ENCODE data around the gene RELA.

The RELA gene

DNA sequence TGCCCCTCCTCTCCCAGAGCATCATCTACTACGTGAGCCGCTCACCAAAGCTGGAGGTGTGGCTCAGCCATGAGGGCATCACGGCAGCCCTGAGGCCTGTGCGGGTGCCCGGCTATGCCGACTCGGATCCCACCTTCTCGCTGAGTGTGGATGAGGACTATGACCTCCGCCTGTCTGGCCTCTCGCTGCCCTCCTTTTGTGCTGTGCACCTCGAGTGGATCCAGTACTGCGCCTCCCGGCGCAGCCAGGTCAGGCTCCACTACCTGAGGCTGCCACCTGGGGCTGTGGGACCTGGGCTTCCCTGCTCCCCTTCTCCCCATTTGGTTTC is 28.6 kb downstream of the RELA start:
- no CpG with 5 or more reads among the region's 14 CpGs for WGBS (ENCODE audit: extremely low coverage, insufficient coverage, low lambda C conversion rate)
- no peak overlapping the region for H2BK120ac ChIP-seq (ENCODE audit: low read depth, low read length)
- DNase-seq: no peak
- no peak overlapping the region for H3K9ac ChIP-seq (ENCODE audit: low read length)
- no peak overlapping the region for H3K23ac ChIP-seq (ENCODE audit: low read length)
- peaks cover 22% of the 10 kb centered on the region for H3K36me3 ChIP-seq (ENCODE audit: control insufficient read depth, insufficient read depth, low read length)
- peaks cover 3% of the 10 kb centered on the region for H3K4me1 ChIP-seq (ENCODE audit: control insufficient read depth, low read depth, low read length)
- H3K27ac ChIP-seq (ENCODE audit: low read depth, low read length): no peak overlapping the region
- H3K4me2 ChIP-seq (ENCODE audit: low read length): no peak overlapping the region
- H3K4me3 ChIP-seq (ENCODE audit: low read length): no peak overlapping the region
- H3K18ac ChIP-seq (ENCODE audit: low read length): no peak overlapping the region
- no peak overlapping the region for H2BK15ac ChIP-seq (replicated peaks; ENCODE audit: low read depth)
- no peak overlapping the region for H3K56ac ChIP-seq (ENCODE audit: low read length)
- no peaks in the 10 kb centered on the region for H3K27me3 ChIP-seq (ENCODE audit: insufficient read depth, low read length, poor library complexity)
- H3K79me1 ChIP-seq (ENCODE audit: low read length): no peaks in the 10 kb centered on the region
- no peak overlapping the region for H2AK5ac ChIP-seq (ENCODE audit: low read length)
- no peak overlapping the region for H2BK5ac ChIP-seq (ENCODE audit: low read length)
- no peak overlapping the region for H3K4ac ChIP-seq (ENCODE audit: low read depth, low read length)
- H4K8ac ChIP-seq (ENCODE audit: low read depth, low read length): no peak overlapping the region
- H4K5ac ChIP-seq (ENCODE audit: low read length): no peak overlapping the region
- no peaks in the 10 kb centered on the region for H3K79me2 ChIP-seq (ENCODE audit: control insufficient read depth, insufficient read depth, low read length)

GRCh38 chr11:65633390-65634108 is 29.2 kb downstream of the RELA start:
- Histone ChIP-seq H2BK5ac (ENCODE audit: low read length) (no peak overlapping the region), H3K4me1 (ENCODE audit: control insufficient read depth, low read depth, low read length) (peaks cover 3% of the 10 kb centered on the region), H3K18ac (ENCODE audit: low read length) (no peak overlapping the region), H3K27ac (ENCODE audit: low read depth, low read length) (no peak overlapping the region), H2BK120ac (ENCODE audit: low read depth, low read length) (no peak overlapping the region), H2BK15ac (replicated peaks; ENCODE audit: low read depth) (no peak overlapping the region), H3K9ac (ENCODE audit: low read length) (no peak overlapping the region), H3K79me1 (ENCODE audit: low read length) (no peaks in the 10 kb centered on the region), H3K36me3 (ENCODE audit: control insufficient read depth, insufficient read depth, low read length) (peaks cover 25% of the 10 kb centered on the region), H3K27me3 (ENCODE audit: insufficient read depth, low read length, poor library complexity) (no peaks in the 10 kb centered on the region), H2AK5ac (ENCODE audit: low read length) (no peak overlapping the region), H3K4me3 (ENCODE audit: low read length) (no peak overlapping the region), H3K23ac (ENCODE audit: low read length) (no peak overlapping the region), H3K4me2 (ENCODE audit: low read length) (no peak overlapping the region), H3K79me2 (ENCODE audit: control insufficient read depth, insufficient read depth, low read length) (no peaks in the 10 kb centered on the region), H4K5ac (ENCODE audit: low read length) (no peak overlapping the region), H4K8ac (ENCODE audit: low read depth, low read length) (no peak overlapping the region), H3K56ac (ENCODE audit: low read length) (no peak overlapping the region), H3K4ac (ENCODE audit: low read depth, low read length) (no peak overlapping the region)
- DNase-seq: no peak
- no CpG with 5 or more reads among the region's 20 CpGs for WGBS (ENCODE audit: extremely low coverage, insufficient coverage, low lambda C conversion rate)

DNA sequence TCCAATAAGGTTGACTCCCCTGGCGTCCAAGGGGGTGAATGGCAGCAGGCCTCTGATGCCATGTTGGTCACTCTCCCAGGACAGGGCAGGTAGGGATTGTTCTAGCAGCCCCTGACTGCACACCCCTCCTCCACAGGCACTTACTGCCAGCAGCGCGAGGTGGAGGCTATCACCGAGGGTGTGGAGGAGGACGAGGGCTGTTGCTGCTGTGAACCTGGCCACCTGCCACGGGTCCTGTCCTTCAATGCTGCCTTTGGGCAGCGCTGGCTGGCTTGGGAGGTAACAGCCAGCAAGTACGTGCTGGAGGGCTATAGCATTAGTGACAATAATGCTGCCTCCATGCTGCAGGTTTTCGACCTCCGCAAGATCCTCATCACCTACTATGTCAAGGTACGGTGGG is 32.5 kb downstream of the RELA start:
- Histone ChIP-seq H3K27me3 (ENCODE audit: insufficient read depth, low read length, poor library complexity) (no peaks in the 10 kb centered on the region), H3K18ac (ENCODE audit: low read length) (no peak overlapping the region), H3K9ac (ENCODE audit: low read length) (no peak overlapping the region), H4K5ac (ENCODE audit: low read length) (no peak overlapping the region), H2BK5ac (ENCODE audit: low read length) (no peak overlapping the region), H4K8ac (ENCODE audit: low read depth, low read length) (no peak overlapping the region), H3K79me1 (ENCODE audit: low read length) (no peaks in the 10 kb centered on the region), H3K23ac (ENCODE audit: low read length) (no peak overlapping the region), H3K27ac (ENCODE audit: low read depth, low read length) (no peak overlapping the region), H3K36me3 (ENCODE audit: control insufficient read depth, insufficient read depth, low read length) (peaks cover 30% of the 10 kb centered on the region), H3K4me3 (ENCODE audit: low read length) (no peak overlapping the region), H3K4me2 (ENCODE audit: low read length) (no peak overlapping the region), H2BK15ac (replicated peaks; ENCODE audit: low read depth) (no peak overlapping the region), H2BK120ac (ENCODE audit: low read depth, low read length) (no peak overlapping the region), H3K79me2 (ENCODE audit: control insufficient read depth, insufficient read depth, low read length) (no peaks in the 10 kb centered on the region), H2AK5ac (ENCODE audit: low read length) (no peak overlapping the region), H3K4ac (ENCODE audit: low read depth, low read length) (no peak overlapping the region), H3K4me1 (ENCODE audit: control insufficient read depth, low read depth, low read length) (no peaks in the 10 kb centered on the region), H3K56ac (ENCODE audit: low read length) (no peak overlapping the region)
- DNase-seq: no peak
- WGBS (ENCODE audit: extremely low coverage, insufficient coverage, low lambda C conversion rate): no CpG with 5 or more reads among the region's 11 CpGs

DNA sequence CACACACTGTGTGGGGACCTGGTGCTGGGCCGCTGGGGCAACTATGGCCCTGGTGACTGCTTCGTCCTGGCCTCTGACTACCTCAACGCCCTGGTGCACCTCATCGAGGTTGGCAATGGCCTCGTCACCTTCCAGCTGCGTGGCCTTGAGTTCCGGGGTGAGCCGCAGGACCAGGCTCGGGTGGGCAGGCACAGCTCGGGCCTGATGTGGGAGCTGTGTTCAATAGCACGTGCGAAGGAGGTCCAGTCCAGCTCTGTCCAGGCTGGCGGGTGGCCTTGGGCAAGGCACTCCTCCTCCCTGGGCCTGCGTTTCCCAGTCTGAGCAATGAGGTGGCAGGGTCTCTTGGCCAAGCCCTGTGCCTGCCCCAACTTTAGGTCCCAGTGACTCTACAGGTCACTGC is 33.1 kb downstream of the RELA start:
- Histone ChIP-seq H3K4me3 (ENCODE audit: low read length) (no peak overlapping the region), H3K79me1 (ENCODE audit: low read length) (no peaks in the 10 kb centered on the region), H2BK15ac (replicated peaks; ENCODE audit: low read depth) (no peak overlapping the region), H4K5ac (ENCODE audit: low read length) (no peak overlapping the region), H3K18ac (ENCODE audit: low read length) (no peak overlapping the region), H3K79me2 (ENCODE audit: control insufficient read depth, insufficient read depth, low read length) (no peaks in the 10 kb centered on the region), H3K27me3 (ENCODE audit: insufficient read depth, low read length, poor library complexity) (no peaks in the 10 kb centered on the region), H3K4me2 (ENCODE audit: low read length) (no peak overlapping the region), H2BK120ac (ENCODE audit: low read depth, low read length) (no peak overlapping the region), H3K9ac (ENCODE audit: low read length) (no peak overlapping the region), H3K4ac (ENCODE audit: low read depth, low read length) (no peak overlapping the region), H4K8ac (ENCODE audit: low read depth, low read length) (no peak overlapping the region), H3K4me1 (ENCODE audit: control insufficient read depth, low read depth, low read length) (no peaks in the 10 kb centered on the region), H3K27ac (ENCODE audit: low read depth, low read length) (no peak overlapping the region), H2AK5ac (ENCODE audit: low read length) (no peak overlapping the region), H3K36me3 (ENCODE audit: control insufficient read depth, insufficient read depth, low read length) (peaks cover 27% of the 10 kb centered on the region), H2BK5ac (ENCODE audit: low read length) (no peak overlapping the region), H3K23ac (ENCODE audit: low read length) (no peak overlapping the region), H3K56ac (ENCODE audit: low read length) (no peak overlapping the region)
- no peak for DNase-seq
- no CpG with 5 or more reads among the region's 14 CpGs for WGBS (ENCODE audit: extremely low coverage, insufficient coverage, low lambda C conversion rate)

- Histone ChIP-seq H3K4ac (ENCODE audit: low read depth, low read length) (no peak overlapping the region), H4K5ac (ENCODE audit: low read length) (no peak overlapping the region), H3K9ac (ENCODE audit: low read length) (no peak overlapping the region), H4K8ac (ENCODE audit: low read depth, low read length) (no peak overlapping the region), H3K27me3 (ENCODE audit: insufficient read depth, low read length, poor library complexity) (no peaks in the 10 kb centered on the region), H3K4me2 (ENCODE audit: low read length) (no peak overlapping the region), H3K18ac (ENCODE audit: low read length) (no peak overlapping the region), H2BK120ac (ENCODE audit: low read depth, low read length) (no peak overlapping the region), H2BK15ac (replicated peaks; ENCODE audit: low read depth) (no peak overlapping the region), H3K23ac (ENCODE audit: low read length) (no peak overlapping the region), H3K79me1 (ENCODE audit: low read length) (no peaks in the 10 kb centered on the region), H2AK5ac (ENCODE audit: low read length) (no peak overlapping the region), H3K4me3 (ENCODE audit: low read length) (no peak overlapping the region), H3K36me3 (ENCODE audit: control insufficient read depth, insufficient read depth, low read length) (peaks cover 28% of the 10 kb centered on the region), H2BK5ac (ENCODE audit: low read length) (no peak overlapping the region), H3K27ac (ENCODE audit: low read depth, low read length) (no peak overlapping the region), H3K79me2 (ENCODE audit: control insufficient read depth, insufficient read depth, low read length) (no peaks in the 10 kb centered on the region), H3K56ac (ENCODE audit: low read length) (no peak overlapping the region), H3K4me1 (ENCODE audit: control insufficient read depth, low read depth, low read length) (no peaks in the 10 kb centered on the region)
- no peak for DNase-seq
- no CpG with 5 or more reads among the region's 13 CpGs for WGBS (ENCODE audit: extremely low coverage, insufficient coverage, low lambda C conversion rate)
Measured at GRCh38 chr11:65627202-65627601, 35.5 kb downstream of the RELA start.
